Stimulated activated CD4-positive, alpha-beta T cell treated with anti-CD3 and anti-CD28 coated beads, TNF-alpha, amount 100 ng/mL, for 1 hour (primary cell): ENCODE results near the gene SHOC2.

ENCODE experiments used
- DNase-seq, 3 donors: peaks; one replicate each; pipeline ENCODE4 v3.0.0-alpha.2; 2020; ENCODE audit warnings: low read depth in 3 of 3, low spot score in 1 of 3

SHOC2 gene

GRCh38 chr10:110946496-110946895 lies 27.1 kb downstream of the SHOC2 start:
- DNase-seq, result no peak

DNA sequence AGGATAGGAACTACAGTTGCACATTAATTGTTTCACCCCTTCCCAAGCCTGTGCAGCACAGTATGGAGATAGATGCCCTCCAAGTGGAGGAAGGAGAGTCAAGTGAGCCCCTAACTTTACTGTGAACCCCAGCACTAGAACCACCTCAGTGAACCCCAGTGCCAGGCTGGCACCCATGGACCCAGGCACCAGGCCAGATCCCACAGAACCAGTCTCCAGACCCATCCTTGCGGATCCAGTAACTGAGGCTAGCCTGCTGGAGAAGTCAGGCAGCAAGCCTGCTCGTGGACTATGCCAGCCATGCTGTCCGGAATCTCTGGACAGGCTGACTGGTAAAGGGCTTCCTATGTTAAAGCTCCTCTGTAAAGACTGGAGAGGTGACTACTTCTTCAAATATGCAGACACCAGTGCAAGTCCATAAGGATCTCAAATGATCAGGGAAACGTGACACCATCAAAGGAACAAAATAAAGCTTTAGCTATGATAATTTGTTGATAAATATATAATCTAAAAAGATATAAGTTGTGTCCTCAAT lies 27.7 kb downstream of the SHOC2 start:
- no peak for DNase-seq

DNA sequence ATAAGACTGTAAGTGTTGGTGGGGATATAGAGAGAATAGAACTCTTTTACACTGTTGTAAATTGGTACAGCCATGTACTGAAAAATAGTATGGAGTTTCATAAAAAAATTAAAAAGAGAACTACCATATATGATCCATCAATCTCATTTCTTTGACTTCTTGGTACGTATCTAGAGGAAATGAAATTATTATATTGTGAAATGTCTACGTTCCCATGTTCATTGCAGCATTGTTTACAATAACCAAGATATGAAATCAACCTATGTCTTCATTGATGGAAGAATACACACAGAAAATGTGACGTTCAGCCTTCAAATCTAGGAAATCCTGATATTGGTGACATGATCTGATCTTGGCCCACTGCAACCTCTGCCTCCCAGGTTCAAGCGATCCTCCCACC lies 32.0 kb downstream of the SHOC2 start:
- no peak for DNase-seq

DNA sequence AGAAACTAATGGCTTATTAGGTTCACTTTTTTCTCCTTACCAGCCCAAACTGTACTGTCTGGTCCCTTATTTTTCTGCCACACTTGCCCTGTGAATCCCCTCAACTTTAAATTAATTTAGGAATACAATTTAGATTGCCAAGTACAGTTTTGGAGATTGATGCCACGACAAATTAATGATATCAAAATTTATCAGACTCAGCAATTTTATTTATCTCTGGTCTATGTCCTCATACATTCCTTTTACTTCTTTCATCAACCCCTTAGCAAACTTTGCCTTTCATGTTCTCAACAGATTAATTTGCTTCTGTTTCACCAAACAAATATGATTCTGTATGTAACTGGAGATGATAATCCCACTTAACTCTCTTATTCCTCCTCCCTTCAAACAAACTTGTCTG lies 38.2 kb downstream of the SHOC2 start:
- DNase-seq, result no peak

GRCh38 chr10:110959379-110960332 lies 40.3 kb downstream of the SHOC2 start:
- no peak for DNase-seq

- DNase-seq, result no peak
Observed at GRCh38 chr10:110960333-110960712, 40.9 kb downstream of the SHOC2 start.

DNA sequence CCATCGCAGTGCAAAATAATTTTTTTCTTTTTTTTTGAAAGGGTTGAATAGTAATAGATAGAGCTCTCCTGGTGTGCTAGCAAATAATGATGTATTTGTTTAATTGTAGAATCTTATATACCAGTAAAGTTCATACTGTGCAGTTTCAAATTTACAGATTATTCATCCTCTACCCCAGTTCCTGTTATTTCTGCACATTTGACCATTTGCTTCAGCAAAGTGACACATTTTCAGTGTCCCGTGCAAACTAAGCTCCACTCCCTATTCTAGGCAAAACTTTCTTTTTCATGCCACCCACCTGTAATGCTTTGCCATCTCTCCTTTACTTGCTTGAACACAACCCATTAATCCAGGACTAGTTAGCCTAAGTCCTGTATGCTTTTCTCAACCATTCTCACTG lies 43.0 kb downstream of the SHOC2 start:
- DNase-seq, result no peak

DNA sequence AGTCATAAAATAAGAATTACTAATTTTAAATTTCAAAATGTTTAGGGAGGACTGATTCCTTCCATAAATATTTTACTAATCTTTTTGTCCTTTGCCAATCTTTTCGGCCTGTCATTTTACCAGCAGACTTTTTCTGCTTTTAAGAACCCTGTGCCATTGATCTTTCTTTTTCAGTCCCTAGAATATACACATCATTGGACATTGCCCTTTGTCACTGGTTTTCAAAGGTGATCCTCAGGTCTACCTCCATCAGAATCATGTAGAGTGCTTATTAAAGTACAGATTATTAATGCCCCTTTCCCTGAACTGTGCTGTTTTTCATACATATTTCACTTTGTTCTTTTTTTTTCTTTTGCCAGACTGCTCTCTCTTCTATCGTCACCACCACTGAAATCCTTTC lies 43.8 kb downstream of the SHOC2 start:
- DNase-seq, result no peak

DNA sequence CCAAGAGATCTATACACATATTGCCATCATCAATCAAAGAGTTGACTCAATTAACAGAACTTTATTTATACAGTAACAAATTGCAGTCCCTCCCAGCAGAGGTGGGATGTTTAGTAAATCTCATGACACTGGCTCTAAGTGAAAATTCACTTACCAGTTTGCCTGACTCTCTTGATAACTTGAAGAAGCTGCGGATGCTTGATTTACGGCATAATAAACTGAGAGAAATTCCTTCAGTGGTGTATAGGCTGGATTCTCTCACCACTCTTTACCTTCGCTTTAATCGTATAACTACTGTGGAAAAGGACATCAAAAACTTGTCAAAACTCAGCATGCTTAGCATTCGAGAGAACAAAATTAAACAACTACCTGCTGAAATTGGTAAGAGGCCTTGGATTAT lies 45.3 kb downstream of the SHOC2 start:
- no peak for DNase-seq

- no peak for DNase-seq
Observed at GRCh38 chr10:110965216-110965615, 45.8 kb downstream of the SHOC2 start.

DNA sequence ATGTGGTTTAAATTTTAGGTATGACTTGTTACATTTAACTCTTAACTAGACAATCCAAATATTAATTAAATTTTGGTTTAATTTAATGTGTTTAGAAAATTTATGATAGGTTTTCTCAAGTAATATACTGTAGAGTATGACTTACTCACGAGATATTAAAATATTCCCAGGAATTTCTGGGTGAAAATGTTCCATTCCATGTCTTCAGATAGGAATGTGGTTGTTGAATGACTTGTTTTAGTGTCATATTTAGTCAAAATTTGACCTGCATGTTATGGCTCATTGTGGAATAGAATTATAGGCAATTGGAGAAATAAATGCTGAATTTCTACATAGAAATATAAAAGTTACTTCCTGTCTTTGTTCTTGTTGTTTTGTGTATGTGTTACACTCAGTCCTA lies 46.7 kb downstream of the SHOC2 start:
- no peak for DNase-seq

- DNase-seq, result no peak
Observed at GRCh38 chr10:110967009-110967630, 47.7 kb downstream of the SHOC2 start.

- no peak for DNase-seq
Observed at GRCh38 chr10:110967645-110968044, 48.2 kb downstream of the SHOC2 start.

DNA sequence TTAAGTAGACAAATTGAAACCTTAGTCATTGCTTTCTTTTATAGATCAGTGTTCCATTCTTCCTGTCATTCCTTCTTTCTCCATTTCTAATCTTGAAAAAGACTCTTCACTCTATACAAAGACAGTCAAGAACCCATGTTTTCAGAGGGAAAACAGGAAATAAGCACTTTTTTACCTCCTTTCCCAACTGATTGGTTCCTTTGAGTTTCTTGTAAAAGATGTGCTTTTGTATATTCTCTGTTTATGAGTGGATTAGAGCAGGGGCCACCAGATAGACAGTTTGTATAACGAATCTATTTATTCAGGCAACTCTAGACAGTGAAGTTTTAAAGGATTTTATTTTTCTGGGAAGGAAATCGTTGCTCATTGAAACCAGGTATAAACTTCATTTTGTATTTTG lies 49.8 kb downstream of the SHOC2 start:
- DNase-seq, result no peak

GRCh38 chr10:110971638-110972037 lies 52.2 kb downstream of the SHOC2 start:
- no peak for DNase-seq

DNA sequence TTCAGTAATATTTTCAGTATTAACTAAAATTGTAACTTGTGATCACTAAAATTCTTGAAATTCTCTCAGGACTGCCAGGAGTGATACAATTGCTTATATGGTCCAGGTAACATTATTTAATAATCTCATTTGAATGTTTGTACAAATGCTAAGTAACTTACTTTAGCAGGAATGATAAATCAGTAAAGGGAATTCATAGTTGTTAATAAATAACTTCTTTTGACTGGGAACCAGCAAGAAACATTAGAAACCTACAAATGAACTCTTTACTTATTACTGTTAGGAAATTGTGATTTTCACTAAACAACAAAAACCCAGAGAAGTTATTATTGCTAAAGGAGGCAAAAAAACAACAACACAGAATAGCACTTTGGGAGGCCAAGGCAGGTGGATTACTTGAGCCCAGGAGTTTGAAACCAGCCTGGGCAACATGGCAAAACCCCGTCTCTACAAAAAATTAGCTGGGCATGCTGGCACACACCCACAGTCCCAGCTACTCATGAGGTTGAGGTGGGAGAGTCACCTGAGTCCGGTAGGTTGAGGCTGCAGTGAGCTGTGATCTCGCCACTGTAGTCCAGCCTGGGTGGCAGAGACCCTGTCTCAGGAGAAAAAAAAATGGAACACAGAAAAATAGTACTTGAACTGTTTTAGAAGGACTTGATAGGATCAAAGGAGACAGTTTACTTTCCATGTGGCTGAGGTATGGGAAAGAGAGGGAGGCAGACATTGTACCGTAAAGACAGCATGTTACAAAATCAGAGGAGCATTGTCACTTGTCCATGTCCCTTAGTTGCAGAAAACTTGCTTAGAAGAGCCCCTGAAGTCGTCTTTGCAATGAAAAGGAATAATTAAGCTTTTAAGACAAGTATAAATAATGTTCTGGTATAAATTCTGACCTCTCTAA lies 53.1 kb downstream of the SHOC2 start:
- DNase-seq, result no peak

- DNase-seq, result no peak
Observed at GRCh38 chr10:110973400-110973799, 54.0 kb downstream of the SHOC2 start.

DNA sequence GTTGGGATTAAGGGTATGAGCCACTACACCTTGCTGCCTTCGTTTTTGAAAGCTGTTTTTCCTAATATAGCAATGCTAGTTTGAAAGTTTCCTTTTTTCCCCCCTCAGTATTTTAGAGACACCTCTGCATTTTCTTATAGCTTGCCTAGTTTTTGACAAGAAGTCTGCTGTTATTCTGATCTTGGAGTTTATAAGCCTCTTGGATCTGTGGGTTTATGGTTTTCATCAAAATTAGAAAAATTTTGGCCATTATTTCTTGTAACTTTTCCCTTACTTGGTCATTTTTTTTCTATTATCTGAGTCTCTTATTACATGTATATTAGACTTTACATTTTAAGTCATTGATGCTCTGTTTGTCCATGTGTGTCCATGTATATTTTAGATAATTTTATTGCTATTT lies 57.2 kb downstream of the SHOC2 start:
- no peak for DNase-seq

DNA sequence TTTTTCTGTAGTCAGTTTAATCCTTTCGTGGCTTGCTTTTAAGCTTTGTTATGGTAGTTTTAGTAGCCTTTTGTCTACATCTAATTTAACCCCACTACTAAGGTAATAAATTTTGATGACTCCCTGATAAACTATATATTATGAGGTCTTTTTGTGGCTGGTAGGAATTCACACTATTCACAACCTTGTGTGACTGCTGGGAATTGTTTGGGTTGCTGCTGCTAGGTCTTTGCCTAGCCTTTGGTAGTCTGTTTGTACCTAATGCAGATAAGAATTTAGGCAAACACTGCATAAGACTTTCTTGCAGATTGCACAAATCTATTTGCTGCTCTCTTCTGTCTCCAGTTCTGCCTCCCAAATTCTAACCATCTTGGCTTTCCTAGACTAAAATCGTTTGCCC lies 58.3 kb downstream of the SHOC2 start:
- no peak for DNase-seq

DNA sequence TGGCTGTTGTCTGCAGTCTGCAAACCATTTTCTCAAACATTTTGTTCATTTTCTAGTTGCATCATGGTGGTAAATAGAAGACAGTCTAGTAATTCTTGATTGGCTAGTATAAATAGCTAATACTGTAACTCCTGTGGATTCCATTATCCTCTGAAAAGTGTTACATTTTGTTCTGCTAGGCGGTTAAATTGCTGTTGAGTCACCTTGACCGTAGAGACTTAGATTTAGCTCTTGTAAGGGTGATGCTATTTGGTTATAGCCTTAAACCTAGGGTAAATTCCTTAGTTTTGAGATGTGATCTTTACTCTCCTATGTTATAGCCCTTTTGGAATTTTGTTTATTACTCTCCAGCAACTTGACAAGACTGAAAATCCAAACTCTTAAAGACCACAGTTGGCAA lies 58.8 kb downstream of the SHOC2 start:
- DNase-seq, result no peak

- DNase-seq, result no peak
Observed at GRCh38 chr10:110979611-110980010, 60.2 kb downstream of the SHOC2 start.
